ENCODE results near the gene BNC2. TPM values are rescaled to one million over a fixed set of nuclear protein-coding genes. Genes with fewer than 3 reads are reported as not detected.

The BNC2 gene
- total RNA-seq, 4 donors from 2014 or later = 90.2 to 130 (median 100.0) TPM

GRCh38 chr9:16823906-16824305 lies 46.6 kb downstream of the BNC2 start:
- peaks cover 0 to 70% (median 5%) of the 10 kb centered on the region in 3 donors for H3K4me1 ChIP-seq
- no peaks in the 10 kb centered on the region for H3K36me3 ChIP-seq
- H3K4me3 ChIP-seq = no peak overlapping the region
- H3K27me3 ChIP-seq = no peaks in the 10 kb centered on the region
- no peaks in the 10 kb centered on the region for H3K9me3 ChIP-seq
- TF ChIP-seq, protein P1, sequence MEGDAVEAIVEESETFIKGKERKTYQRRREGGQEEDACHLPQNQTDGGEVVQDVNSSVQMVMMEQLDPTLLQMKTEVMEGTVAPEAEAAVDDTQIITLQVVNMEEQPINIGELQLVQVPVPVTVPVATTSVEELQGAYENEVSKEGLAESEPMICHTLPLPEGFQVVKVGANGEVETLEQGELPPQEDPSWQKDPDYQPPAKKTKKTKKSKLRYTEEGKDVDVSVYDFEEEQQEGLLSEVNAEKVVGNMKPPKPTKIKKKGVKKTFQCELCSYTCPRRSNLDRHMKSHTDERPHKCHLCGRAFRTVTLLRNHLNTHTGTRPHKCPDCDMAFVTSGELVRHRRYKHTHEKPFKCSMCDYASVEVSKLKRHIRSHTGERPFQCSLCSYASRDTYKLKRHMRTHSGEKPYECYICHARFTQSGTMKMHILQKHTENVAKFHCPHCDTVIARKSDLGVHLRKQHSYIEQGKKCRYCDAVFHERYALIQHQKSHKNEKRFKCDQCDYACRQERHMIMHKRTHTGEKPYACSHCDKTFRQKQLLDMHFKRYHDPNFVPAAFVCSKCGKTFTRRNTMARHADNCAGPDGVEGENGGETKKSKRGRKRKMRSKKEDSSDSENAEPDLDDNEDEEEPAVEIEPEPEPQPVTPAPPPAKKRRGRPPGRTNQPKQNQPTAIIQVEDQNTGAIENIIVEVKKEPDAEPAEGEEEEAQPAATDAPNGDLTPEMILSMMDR (IDR thresholded peaks at IDR 0.05) = no peak
- TF ChIP-seq EP300 (IDR thresholded peaks at IDR 0.05) (no peak), POLR2AphosphoS5 (IDR thresholded peaks at IDR 0.05) (no peak), POLR2A (IDR thresholded peaks at IDR 0.05) (no peak)
- peak overlapping the region; percentile 20 to 63 (median 50) for H3K27ac ChIP-seq
- ATAC-seq = no peak
- 77 to 95% methylated on average over 2 of the region's 2 CpGs for WGBS, 2 donors (ENCODE audit: low coverage in 1 of 2)

DNA sequence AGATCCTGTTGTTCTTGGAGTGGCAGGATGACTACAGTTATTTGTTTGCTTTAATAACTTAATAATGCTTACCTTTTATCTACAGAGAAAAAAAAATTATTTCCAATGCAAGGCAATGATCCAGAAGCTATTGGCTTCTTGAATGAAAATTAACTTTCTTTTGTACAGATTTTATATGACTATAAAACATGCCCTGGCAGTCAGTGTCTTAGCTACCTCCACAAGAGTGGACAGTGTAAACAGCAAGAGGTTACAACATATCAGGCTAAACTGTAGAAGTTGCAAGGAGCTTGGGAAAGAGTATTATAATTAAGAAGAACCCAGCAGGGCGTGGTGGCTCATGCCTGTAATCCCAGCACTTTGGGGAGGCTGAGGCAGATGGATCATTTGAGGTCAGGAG lies 49.1 kb downstream of the BNC2 start:
- no peak overlapping the region for H3K27ac ChIP-seq
- H3K36me3 ChIP-seq = no peaks in the 10 kb centered on the region
- H3K4me3 ChIP-seq = no peak overlapping the region
- WGBS, 2 donors (ENCODE audit: low coverage in 1 of 2) = 100% methylated on average over 1 of the region's 1 CpG
- H3K4me1 ChIP-seq = peaks cover 0 to 64% (median 9%) of the 10 kb centered on the region in 3 donors
- TF ChIP-seq POLR2AphosphoS5 (IDR thresholded peaks at IDR 0.05) (no peak), EP300 (IDR thresholded peaks at IDR 0.05) (no peak), POLR2A (IDR thresholded peaks at IDR 0.05) (no peak)
- TF ChIP-seq, protein P1 (IDR thresholded peaks at IDR 0.05) = no peak
- ATAC-seq = no peak
- no peaks in the 10 kb centered on the region for H3K27me3 ChIP-seq
- H3K9me3 ChIP-seq = no peaks in the 10 kb centered on the region

DNA sequence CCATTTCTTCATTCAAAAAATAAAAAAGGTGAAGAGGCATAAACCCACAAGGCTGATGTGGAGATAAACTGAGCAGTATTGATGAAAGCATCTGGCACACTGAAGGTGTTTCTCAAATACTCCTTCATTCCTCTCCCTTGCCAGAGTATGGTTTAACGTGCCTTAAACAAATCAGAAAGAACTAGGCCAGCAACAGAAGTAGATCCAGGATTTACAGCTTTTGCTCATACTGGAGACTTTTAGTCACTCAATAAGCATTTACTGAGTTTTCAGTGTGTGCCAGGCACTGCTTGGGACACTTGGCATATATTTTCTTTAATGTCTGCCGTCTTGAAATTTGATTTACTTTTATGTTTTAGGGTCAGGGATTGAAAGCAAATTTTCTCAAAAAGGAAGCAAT lies 53.0 kb downstream of the BNC2 start:
- no peak for ATAC-seq
- TF ChIP-seq POLR2AphosphoS5 (IDR thresholded peaks at IDR 0.05) = no peak
- TF ChIP-seq, protein P1 (IDR thresholded peaks at IDR 0.05) = no peak
- no peak for TF ChIP-seq POLR2A (IDR thresholded peaks at IDR 0.05)
- TF ChIP-seq EP300 (IDR thresholded peaks at IDR 0.05) = no peak
- no peak overlapping the region for H3K27ac ChIP-seq
- H3K4me1 ChIP-seq = peaks cover 0 to 46% (median 5%) of the 10 kb centered on the region in 3 donors
- H3K4me3 ChIP-seq = no peak overlapping the region
- no peaks in the 10 kb centered on the region for H3K9me3 ChIP-seq
- WGBS, 2 donors (ENCODE audit: low coverage in 1 of 2) = 32 to 40% methylated on average over 2 of the region's 2 CpGs
- H3K36me3 ChIP-seq = no peaks in the 10 kb centered on the region
- no peaks in the 10 kb centered on the region for H3K27me3 ChIP-seq

- WGBS, 2 donors (ENCODE audit: low coverage in 1 of 2) = 64 to 83% methylated on average over 2 of the region's 2 CpGs
- no peak overlapping the region for H3K4me3 ChIP-seq
- no peak for ATAC-seq
- no peaks in the 10 kb centered on the region for H3K27me3 ChIP-seq
- H3K9me3 ChIP-seq = no peaks in the 10 kb centered on the region
- peaks cover 0 to 46% (median 5%) of the 10 kb centered on the region in 3 donors for H3K4me1 ChIP-seq
- H3K36me3 ChIP-seq = no peaks in the 10 kb centered on the region
- TF ChIP-seq POLR2A (IDR thresholded peaks at IDR 0.05) = no peak
- no peak for TF ChIP-seq POLR2AphosphoS5 (IDR thresholded peaks at IDR 0.05)
- TF ChIP-seq, protein P1 (IDR thresholded peaks at IDR 0.05) = no peak
- TF ChIP-seq EP300 (IDR thresholded peaks at IDR 0.05) = no peak
- H3K27ac ChIP-seq = no peak overlapping the region
These were observed 53.5 kb downstream of the BNC2 start for GRCh38 chr9:16817002-16817401.

GRCh38 chr9:16816011-16816410 lies 54.5 kb downstream of the BNC2 start:
- peaks cover 0 to 49% (median 5%) of the 10 kb centered on the region in 3 donors for H3K4me1 ChIP-seq
- TF ChIP-seq EP300 (IDR thresholded peaks at IDR 0.05) (no peak), POLR2A (IDR thresholded peaks at IDR 0.05) (no peak), POLR2AphosphoS5 (IDR thresholded peaks at IDR 0.05) (no peak)
- TF ChIP-seq, protein P1 (IDR thresholded peaks at IDR 0.05) = no peak
- H3K27ac ChIP-seq = no peak overlapping the region
- H3K27me3 ChIP-seq = no peaks in the 10 kb centered on the region
- H3K9me3 ChIP-seq = no peaks in the 10 kb centered on the region
- no peak overlapping the region for H3K4me3 ChIP-seq
- WGBS, 2 donors (ENCODE audit: low coverage in 1 of 2) = 35 to 53% methylated on average over 3 of the region's 4 CpGs
- ATAC-seq = no peak
- no peaks in the 10 kb centered on the region for H3K36me3 ChIP-seq
